HEK293 (cell line): ENCODE results near the gene NOBOX.

Experiments used
- CTCF ChIA-PET: fragments of 350-600 bp; formaldehyde crosslinking; extraction: SDS; loops from one replicate; lab custom pipeline; 2021; ENCODE audit warnings: antibody characterized with exemption; lab: Yijun Ruan, JAX
- POLR2A ChIA-PET: fragments of 300-600 bp; formaldehyde crosslinking; extraction: SDS; loops from one replicate; lab custom pipeline; 2020; ENCODE audit warnings: antibody characterized with exemption, inconsistent platforms; lab: Yijun Ruan, JAX
- H3K27ac ChIP-seq: fragments of 200-500 bp; sonication (Bioruptor generic); 2 replicates; pipeline ENCODE4 v1.5.1; 2014; ENCODE audit warnings: low read depth, low read length, control low read depth, inconsistent platforms; ENCODE audit errors: extremely low read depth
- H3K36me3 ChIP-seq, 2 experiments: fragments of 200-500 bp in 1 of 2; sonication (Bioruptor generic) in 1 of 2; 1 replicate in 1 of 2; 2 replicates in 1 of 2; pipeline ENCODE4 v1.5.1; 2014 to 2017; ENCODE audit warnings: inconsistent platforms in 2 of 2, low read length in 2 of 2; ENCODE audit not compliant: control insufficient read depth in 2 of 2, insufficient read depth in 1 of 2
- H3K4me1 ChIP-seq: fragments of 200-500 bp; sonication (Bioruptor generic); 2 replicates; pipeline ENCODE4 v1.5.1; 2014; ENCODE audit warnings: mild to moderate bottlenecking, low read length, inconsistent platforms; ENCODE audit not compliant: control insufficient read depth, insufficient read depth
- H3K4me3 ChIP-seq: 2 replicates; pipeline ENCODE4 v1.5.1; 2011; ENCODE audit warnings: low read depth, mild to moderate bottlenecking, control low read depth, low read length, moderate library complexity
- H3K9me3 ChIP-seq: fragments of 200-500 bp; sonication (Bioruptor generic); 2 replicates; pipeline ENCODE4 v1.5.1; 2014; ENCODE audit warnings: low read depth, low read length, inconsistent platforms; ENCODE audit not compliant: control insufficient read depth, insufficient read depth
- ELK4 ChIP-seq: IDR thresholded peaks from 2 replicates; pipeline ENCODE4 v1.6.1; 2011; ENCODE audit warnings: mild to moderate bottlenecking, low read depth, low read length, borderline replicate concordance
- HOXA7 ChIP-seq: sonication (generic); formaldehyde crosslinking; IDR thresholded peaks from 2 replicates; pipeline ENCODE4 v1.8.1; 2022; ENCODE audit warnings: missing genetic modification reagents, borderline replicate concordance
- IKZF3 ChIP-seq: fragments of 450-650 bp; IDR thresholded peaks from 2 replicates; pipeline ENCODE4 v1.5.0; 2018; ENCODE audit warnings: missing biosample characterization, mild to moderate bottlenecking, missing genetic modification characterization, moderate library complexity
- MYNN ChIP-seq: fragments of 450-650 bp; formaldehyde crosslinking; IDR thresholded peaks from 2 replicates; pipeline ENCODE4 v1.5.1; 2016; ENCODE audit warnings: missing biosample characterization, missing genetic modification characterization, borderline replicate concordance
- RBAK ChIP-seq: fragments of 450-650 bp; formaldehyde crosslinking; IDR thresholded peaks from 2 replicates; pipeline ENCODE4 v1.5.1; 2016; ENCODE audit warnings: missing biosample characterization, missing genetic modification characterization
- SALL2 ChIP-seq: fragments of 450-650 bp; formaldehyde crosslinking; IDR thresholded peaks from 2 replicates; pipeline ENCODE4 v1.5.0; 2017; ENCODE audit warnings: missing biosample characterization, mild to moderate bottlenecking, missing genetic modification characterization, borderline replicate concordance
- ZBTB21 ChIP-seq: fragments of 450-650 bp; formaldehyde crosslinking; IDR thresholded peaks from 2 replicates; pipeline ENCODE4 v1.5.1; 2017; ENCODE audit warnings: missing biosample characterization, missing genetic modification characterization
- ZNF112 ChIP-seq: fragments of 450-650 bp; formaldehyde crosslinking; IDR thresholded peaks from 2 replicates; pipeline ENCODE4 v1.5.0; 2017; ENCODE audit warnings: missing biosample characterization, missing genetic modification characterization
- ZNF132 ChIP-seq: fragments of 450-650 bp; formaldehyde crosslinking; IDR thresholded peaks from 2 replicates; pipeline ENCODE4 v1.5.1; 2017; ENCODE audit warnings: missing biosample characterization, missing genetic modification characterization, borderline replicate concordance
- ZNF391 ChIP-seq: fragments of 450-650 bp; formaldehyde crosslinking; IDR thresholded peaks from 2 replicates; pipeline ENCODE4 v1.5.1; 2016; ENCODE audit warnings: low read depth, missing biosample characterization, missing genetic modification characterization, borderline replicate concordance
- ZNF398 ChIP-seq: fragments of 450-650 bp; formaldehyde crosslinking; IDR thresholded peaks from 2 replicates; pipeline ENCODE4 v1.5.1; 2017; ENCODE audit warnings: missing biosample characterization, missing genetic modification characterization
- ZNF544 ChIP-seq: fragments of 450-650 bp; formaldehyde crosslinking; IDR thresholded peaks from 2 replicates; pipeline ENCODE4 v1.5.0; 2017; ENCODE audit warnings: missing biosample characterization, missing genetic modification characterization
- ZNF558 ChIP-seq: fragments of 450-650 bp; formaldehyde crosslinking; IDR thresholded peaks from 2 replicates; pipeline ENCODE4 v1.5.1; 2016; ENCODE audit warnings: missing biosample characterization, missing genetic modification characterization
- ZNF571 ChIP-seq: fragments of 450-650 bp; formaldehyde crosslinking; IDR thresholded peaks from 2 replicates; pipeline ENCODE4 v1.5.0; 2017; ENCODE audit warnings: missing biosample characterization, missing genetic modification characterization
- TF ChIP-seq, protein P1 (sequence below): fragments of 450-650 bp; formaldehyde crosslinking; IDR thresholded peaks from 2 replicates; pipeline ENCODE4 v1.5.1; 2016; ENCODE audit warnings: missing biosample characterization, missing genetic modification characterization
- TF ChIP-seq, protein P2 (sequence below): fragments of 450-650 bp; formaldehyde crosslinking; IDR thresholded peaks from 2 replicates; pipeline ENCODE4 v1.5.1; 2016; ENCODE audit warnings: missing biosample characterization, missing genetic modification characterization, low read depth
- TF ChIP-seq, protein P3 (sequence below): fragments of 450-650 bp; formaldehyde crosslinking; IDR thresholded peaks from 2 replicates; pipeline ENCODE4 v1.5.1; 2016; ENCODE audit warnings: missing biosample characterization, missing genetic modification characterization
- TF ChIP-seq, protein P4 (sequence below): fragments of 450-650 bp; formaldehyde crosslinking; IDR thresholded peaks from 2 replicates; pipeline ENCODE4 v1.5.1; 2016; ENCODE audit warnings: missing biosample characterization, missing genetic modification characterization

NOBOX gene

DNA sequence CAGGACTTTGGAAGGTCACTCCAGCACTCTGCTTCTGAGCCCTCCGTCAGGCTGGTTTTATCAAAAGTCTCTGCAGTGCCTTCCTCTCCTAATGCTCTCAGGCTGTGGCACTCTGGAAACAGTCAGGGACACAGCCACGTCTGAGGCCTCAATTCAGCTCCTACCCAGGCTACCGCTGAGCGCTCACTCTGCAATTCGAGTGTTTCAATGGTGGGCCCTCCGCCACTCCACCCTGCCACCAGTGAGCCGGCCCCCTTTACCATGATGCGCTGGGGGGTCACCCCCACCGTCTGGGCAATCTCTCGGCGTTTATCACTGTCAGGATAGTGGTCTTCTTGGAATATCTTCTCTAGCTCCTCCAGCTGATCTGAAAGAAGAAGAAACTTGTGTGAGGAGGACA, 3.5 kb downstream of the NOBOX start (continued):
- TF ChIP-seq, protein P1, sequence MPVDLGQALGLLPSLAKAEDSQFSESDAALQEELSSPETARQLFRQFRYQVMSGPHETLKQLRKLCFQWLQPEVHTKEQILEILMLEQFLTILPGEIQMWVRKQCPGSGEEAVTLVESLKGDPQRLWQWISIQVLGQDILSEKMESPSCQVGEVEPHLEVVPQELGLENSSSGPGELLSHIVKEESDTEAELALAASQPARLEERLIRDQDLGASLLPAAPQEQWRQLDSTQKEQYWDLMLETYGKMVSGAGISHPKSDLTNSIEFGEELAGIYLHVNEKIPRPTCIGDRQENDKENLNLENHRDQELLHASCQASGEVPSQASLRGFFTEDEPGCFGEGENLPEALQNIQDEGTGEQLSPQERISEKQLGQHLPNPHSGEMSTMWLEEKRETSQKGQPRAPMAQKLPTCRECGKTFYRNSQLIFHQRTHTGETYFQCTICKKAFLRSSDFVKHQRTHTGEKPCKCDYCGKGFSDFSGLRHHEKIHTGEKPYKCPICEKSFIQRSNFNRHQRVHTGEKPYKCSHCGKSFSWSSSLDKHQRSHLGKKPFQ (tag by site-specific recombination), result no peak
- TF ChIP-seq ZNF391 (tag by site-specific recombination), result no peak
- TF ChIP-seq SALL2 (tag by site-specific recombination), result no peak
- TF ChIP-seq ELK4, result no peak
- TF ChIP-seq, protein P2, sequence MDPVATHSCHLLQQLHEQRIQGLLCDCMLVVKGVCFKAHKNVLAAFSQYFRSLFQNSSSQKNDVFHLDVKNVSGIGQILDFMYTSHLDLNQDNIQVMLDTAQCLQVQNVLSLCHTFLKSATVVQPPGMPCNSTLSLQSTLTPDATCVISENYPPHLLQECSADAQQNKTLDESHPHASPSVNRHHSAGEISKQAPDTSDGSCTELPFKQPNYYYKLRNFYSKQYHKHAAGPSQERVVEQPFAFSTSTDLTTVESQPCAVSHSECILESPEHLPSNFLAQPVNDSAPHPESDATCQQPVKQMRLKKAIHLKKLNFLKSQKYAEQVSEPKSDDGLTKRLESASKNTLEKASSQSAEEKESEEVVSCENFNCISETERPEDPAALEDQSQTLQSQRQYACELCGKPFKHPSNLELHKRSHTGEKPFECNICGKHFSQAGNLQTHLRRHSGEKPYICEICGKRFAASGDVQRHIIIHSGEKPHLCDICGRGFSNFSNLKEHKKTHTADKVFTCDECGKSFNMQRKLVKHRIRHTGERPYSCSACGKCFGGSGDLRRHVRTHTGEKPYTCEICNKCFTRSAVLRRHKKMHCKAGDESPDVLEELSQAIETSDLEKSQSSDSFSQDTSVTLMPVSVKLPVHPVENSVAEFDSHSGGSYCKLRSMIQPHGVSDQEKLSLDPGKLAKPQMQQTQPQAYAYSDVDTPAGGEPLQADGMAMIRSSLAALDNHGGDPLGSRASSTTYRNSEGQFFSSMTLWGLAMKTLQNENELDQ (tag by site-specific recombination), result no peak
- TF ChIP-seq ZNF398 (tag by site-specific recombination), result no peak

- CTCF ChIA-PET, result interaction anchor here (0.7 kb wide), 1 partner anchor 412 kb away, joined by 3 read pairs; no protein-coding TSS in a partner anchor
- no peak overlapping the region for H3K27ac ChIP-seq
- no peaks in the 10 kb centered on the region for H3K9me3 ChIP-seq
- TF ChIP-seq ZNF558 (no peak), ZBTB21 (tag by site-specific recombination) (no peak), ZNF132 (tag by site-specific recombination) (no peak), ZNF112 (tag by site-specific recombination) (no peak), IKZF3 (tag by site-specific recombination) (no peak), MYNN (tag by site-specific recombination) (no peak), HOXA7 (no peak), RBAK (tag by site-specific recombination) (no peak), ZNF544 (tag by site-specific recombination) (no peak), ZNF571 (tag by site-specific recombination) (no peak)
- TF ChIP-seq, protein P3, sequence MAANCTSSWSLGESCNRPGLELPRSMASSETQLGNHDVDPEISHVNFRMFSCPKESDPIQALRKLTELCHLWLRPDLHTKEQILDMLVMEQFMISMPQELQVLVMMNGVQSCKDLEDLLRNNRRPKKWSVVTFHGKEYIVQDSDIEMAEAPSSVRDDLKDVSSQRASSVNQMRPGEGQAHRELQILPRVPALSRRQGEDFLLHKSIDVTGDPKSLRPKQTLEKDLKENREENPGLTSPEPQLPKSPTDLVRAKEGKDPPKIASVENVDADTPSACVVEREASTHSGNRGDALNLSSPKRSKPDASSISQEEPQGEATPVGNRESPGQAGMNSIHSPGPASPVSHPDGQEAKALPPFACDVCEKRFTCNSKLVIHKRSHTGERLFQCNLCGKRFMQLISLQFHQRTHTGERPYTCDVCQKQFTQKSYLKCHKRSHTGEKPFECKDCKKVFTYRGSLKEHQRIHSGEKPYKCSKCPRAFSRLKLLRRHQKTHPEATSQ (tag by site-specific recombination), result no peak
- TF ChIP-seq, protein P4, sequence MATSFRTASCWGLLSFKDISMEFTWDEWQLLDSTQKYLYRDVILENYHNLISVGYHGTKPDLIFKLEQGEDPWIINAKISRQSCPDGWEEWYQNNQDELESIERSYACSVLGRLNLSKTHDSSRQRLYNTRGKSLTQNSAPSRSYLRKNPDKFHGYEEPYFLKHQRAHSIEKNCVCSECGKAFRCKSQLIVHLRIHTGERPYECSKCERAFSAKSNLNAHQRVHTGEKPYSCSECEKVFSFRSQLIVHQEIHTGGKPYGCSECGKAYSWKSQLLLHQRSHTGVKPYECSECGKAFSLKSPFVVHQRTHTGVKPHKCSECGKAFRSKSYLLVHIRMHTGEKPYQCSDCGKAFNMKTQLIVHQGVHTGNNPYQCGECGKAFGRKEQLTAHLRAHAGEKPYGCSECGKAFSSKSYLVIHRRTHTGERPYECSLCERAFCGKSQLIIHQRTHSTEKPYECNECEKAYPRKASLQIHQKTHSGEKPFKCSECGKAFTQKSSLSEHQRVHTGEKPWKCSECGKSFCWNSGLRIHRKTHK (tag by site-specific recombination), result no peak
- H3K4me3 ChIP-seq, result no peak overlapping the region
- H3K4me1 ChIP-seq, result no peaks in the 10 kb centered on the region
- no peaks in the 10 kb centered on the region for H3K36me3 ChIP-seq
- POLR2A ChIA-PET, result no interaction called here
Observed at GRCh38 chr7:144398911-144399310, 4.6 kb downstream of the NOBOX start.
